SU-DHL-6 (cell line): ENCODE data around the gene IMPDH2.

Experiments used
- H2AFZ ChIP-seq: fragments of 200-600 bp; sonication (generic); 2 replicates; pipeline ENCODE4 v1.6.1; 2014; ENCODE audit warnings: low read depth, mild to moderate bottlenecking, moderate library complexity, mixed read lengths, antibody characterized with exemption, low read length; ENCODE audit not compliant: severe bottlenecking
- H3F3A ChIP-seq: fragments of 200-600 bp; shearing (Covaris generic); 2 replicates; pipeline ENCODE4 v1.6.0; 2016; ENCODE audit warnings: antibody characterized with exemption, mild to moderate bottlenecking; ENCODE audit not compliant: insufficient read depth
- H3K27ac ChIP-seq: fragments of 200-600 bp; sonication (generic); 2 replicates; pipeline ENCODE4 v1.5.1; 2016; ENCODE audit warnings: low read depth, mild to moderate bottlenecking, low read length, moderate library complexity, mixed read lengths
- H3K27me3 ChIP-seq: fragments of 200-600 bp; sonication (generic), shearing (Covaris generic); 2 replicates; pipeline ENCODE4 v1.6.0; 2014; ENCODE audit warnings: mild to moderate bottlenecking, low read length
- H3K36me3 ChIP-seq: fragments of 200-600 bp; sonication (generic); 2 replicates; pipeline ENCODE4 v1.6.1; 2014; ENCODE audit warnings: mild to moderate bottlenecking, low read length, mixed read lengths
- H3K4me2 ChIP-seq: fragments of 300-600, 200-600 bp; shearing (Covaris generic), sonication (generic); 2 replicates; pipeline ENCODE4 v1.6.0; 2014; ENCODE audit warnings: low read length, low read depth, mild to moderate bottlenecking; ENCODE audit not compliant: poor library complexity, severe bottlenecking
- H3K4me3 ChIP-seq: fragments of 200-600 bp; sonication (generic); 2 replicates; pipeline ENCODE4 v1.5.1; 2014; ENCODE audit warnings: antibody characterized with exemption, low read length, mild to moderate bottlenecking, mixed read lengths; ENCODE audit not compliant: insufficient read depth, poor library complexity, severe bottlenecking
- H3K79me2 ChIP-seq: fragments of 200-600 bp; sonication (generic); 2 replicates; pipeline ENCODE4 v1.6.1; 2014; ENCODE audit warnings: mild to moderate bottlenecking, low read length, moderate library complexity; ENCODE audit not compliant: insufficient read depth
- H3K9ac ChIP-seq: fragments of 200-600 bp; sonication (generic); 2 replicates; pipeline ENCODE4 v1.7.0; 2014; ENCODE audit warnings: mild to moderate bottlenecking, low read length
- H3K9me2 ChIP-seq: fragments of 200-600 bp; sonication (generic); replicated peaks from 2 replicates; pipeline ENCODE4 v1.6.1; 2014; ENCODE audit warnings: low read length; ENCODE audit not compliant: insufficient read depth
- H3K9me3 ChIP-seq: fragments of 200-600 bp; sonication (generic); 2 replicates; pipeline ENCODE4 v1.6.1; 2014; ENCODE audit warnings: low read length, mixed read lengths; ENCODE audit not compliant: insufficient read depth
- H4K20me1 ChIP-seq: fragments of 200-600 bp; sonication (generic); 2 replicates; pipeline ENCODE4 v1.6.1; 2014; ENCODE audit warnings: low read depth, mild to moderate bottlenecking, antibody characterized with exemption, low read length, moderate library complexity, mixed read lengths
- CTCF ChIP-seq: fragments of 200-600 bp; sonication (generic); IDR thresholded peaks from one replicate; pipeline ENCODE4 v1.5.1; 2017; ENCODE audit warnings: antibody characterized with exemption, mild to moderate bottlenecking, low read length, moderate library complexity; ENCODE audit not compliant: insufficient read depth, poor library complexity, severe bottlenecking
- EZH2phosphoT487 ChIP-seq: fragments of 200-600 bp; sonication (generic), shearing (Covaris generic); conservative IDR thresholded peaks from 2 replicates; pipeline ENCODE4 v1.6.1; 2018; ENCODE audit warnings: mild to moderate bottlenecking, antibody characterized with exemption, low read length, moderate library complexity, mixed read lengths

Gene IMPDH2

GRCh38 chr3:48984663-48985062 is 44.5 kb downstream of the IMPDH2 start:
- H3F3A ChIP-seq, result peaks cover 9% of the 10 kb centered on the region; the same call in 1 of the 2 replicates
- H3K79me2 ChIP-seq, result peaks cover 5% of the 10 kb centered on the region
- no peak overlapping the region for H3K27ac ChIP-seq
- H3K27me3 ChIP-seq, result no peaks in the 10 kb centered on the region
- H4K20me1 ChIP-seq, result no peaks in the 10 kb centered on the region
- H2AFZ ChIP-seq, result no peak overlapping the region
- H3K9me3 ChIP-seq, result no peaks in the 10 kb centered on the region
- H3K9ac ChIP-seq, result no peak overlapping the region
- no peaks in the 10 kb centered on the region; the same call in 1 of the 2 replicates for H3K36me3 ChIP-seq
- no peaks in the 10 kb centered on the region for H3K9me2 ChIP-seq
- TF ChIP-seq CTCF (no peak), EZH2phosphoT487 (no peak)
- H3K4me2 ChIP-seq, result no peak overlapping the region
- no peak overlapping the region for H3K4me3 ChIP-seq

GRCh38 chr3:48983096-48983495 is 46.1 kb downstream of the IMPDH2 start:
- no peaks in the 10 kb centered on the region for H4K20me1 ChIP-seq
- TF ChIP-seq CTCF, result no peak
- no peak for TF ChIP-seq EZH2phosphoT487
- H3K4me3 ChIP-seq, result no peak overlapping the region
- no peaks in the 10 kb centered on the region for H3K27me3 ChIP-seq
- H3K79me2 ChIP-seq, result no peaks in the 10 kb centered on the region
- no peak overlapping the region for H3K27ac ChIP-seq
- H3K4me2 ChIP-seq, result no peak overlapping the region
- peaks cover 9% of the 10 kb centered on the region; the same call in 1 of the 2 replicates for H3F3A ChIP-seq
- no peaks in the 10 kb centered on the region for H3K9me3 ChIP-seq
- H3K9me2 ChIP-seq, result no peaks in the 10 kb centered on the region
- no peak overlapping the region for H2AFZ ChIP-seq
- peaks cover 3% of the 10 kb centered on the region for H3K36me3 ChIP-seq
- no peak overlapping the region for H3K9ac ChIP-seq

GRCh38 chr3:48982686-48983085 is 46.5 kb downstream of the IMPDH2 start:
- no peak overlapping the region for H3K27ac ChIP-seq
- no peak overlapping the region for H2AFZ ChIP-seq
- no peaks in the 10 kb centered on the region for H4K20me1 ChIP-seq
- no peaks in the 10 kb centered on the region for H3K9me2 ChIP-seq
- H3K79me2 ChIP-seq, result no peaks in the 10 kb centered on the region
- peaks cover 9% of the 10 kb centered on the region; the same call in 1 of the 2 replicates for H3F3A ChIP-seq
- H3K4me2 ChIP-seq, result no peak overlapping the region
- peaks cover 3% of the 10 kb centered on the region for H3K36me3 ChIP-seq
- H3K4me3 ChIP-seq, result no peak overlapping the region
- no peaks in the 10 kb centered on the region for H3K27me3 ChIP-seq
- H3K9ac ChIP-seq, result no peak overlapping the region
- no peaks in the 10 kb centered on the region for H3K9me3 ChIP-seq
- no peak for TF ChIP-seq CTCF
